ENCODE results near the gene PTPRN2. TPM values are rescaled to one million over a fixed set of nuclear protein-coding genes. Genes with fewer than 3 reads are reported as not detected.

The PTPRN2 gene
- total RNA-seq, 1 experiment from 2014 or later = 2.1 TPM

DNA sequence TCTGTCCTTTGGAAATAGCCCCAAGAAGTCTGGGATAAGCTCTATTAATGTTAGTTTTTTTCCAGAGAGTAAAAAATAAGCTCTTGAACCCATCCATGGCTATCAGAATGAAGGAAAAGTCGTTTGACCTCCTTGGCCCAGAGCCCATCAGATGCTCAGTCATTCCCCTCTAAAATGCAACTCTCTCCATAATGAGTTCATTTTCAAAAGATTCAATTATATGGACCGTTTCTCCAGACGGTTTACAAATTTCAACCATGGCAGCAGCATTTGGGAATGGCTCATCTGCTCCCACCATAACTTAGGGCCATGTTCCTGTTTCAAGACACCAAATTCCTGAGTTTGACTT is 220.0 kb downstream of the PTPRN2 start:
- ChIA-PET RAD21 (ENCODE audit: low non-redundant PET in 1 of 2, low total read pairs in 2 of 2, uncharacterized antibody in 2 of 2, unreplicated experiment in 2 of 2) (no interaction called here), CTCF (interaction anchor here (0.7 kb wide), 1 partner anchor 13 kb away, joined by 3 read pairs; no protein-coding TSS in a partner anchor), POLR2A (no interaction called here)
- Histone ChIP-seq H3K27ac (ENCODE audit: low read depth, low read length) (no peak overlapping the region), H3K4me2 (ENCODE audit: low read length) (no peak overlapping the region), H3K27me3 (ENCODE audit: insufficient read depth, low read length) (peaks cover 2% of the 10 kb centered on the region; the same call in 1 of the 2 replicates), H3K9ac (ENCODE audit: low read length) (no peak overlapping the region), H3K4me1 (ENCODE audit: control insufficient read depth in 1 of 2, insufficient read depth in 2 of 2, low read length in 2 of 2) (no peaks in the 10 kb centered on the region), H2AFZ (ENCODE audit: low read depth, low read length, poor library complexity, severe bottlenecking) (no peak overlapping the region), H3K9me2 (ENCODE audit: insufficient read depth) (no peaks in the 10 kb centered on the region), H3K36me3 (ENCODE audit: control insufficient read depth in 1 of 2, insufficient read depth in 2 of 2, low read length in 2 of 2) (no peaks in the 10 kb centered on the region), H4K20me1 (ENCODE audit: insufficient read depth) (no peaks in the 10 kb centered on the region), H3K79me2 (ENCODE audit: insufficient read depth, low read length) (no peaks in the 10 kb centered on the region), H3K4me3 (replicated peaks in 1 of 2; ENCODE audit: low read depth in 1 of 2, low read length in 2 of 2) (no peak overlapping the region), H3K9me3 (ENCODE audit: control insufficient read depth in 1 of 2, insufficient read depth in 1 of 2, low read depth in 1 of 2, low read length in 2 of 2) (no peaks in the 10 kb centered on the region)
- BruUV-seq (replicated peaks) = no TSS peak
- DNase-seq (ENCODE audit: low read depth, low spot score) = no peak
- TF ChIP-seq FOSL1 (IDR thresholded peaks at IDR 0.05; ENCODE audit: low read depth) (no peak), POLR2A (IDR thresholded peaks at IDR 0.05; ENCODE audit: borderline replicate concordance, extremely low read depth, insufficient read depth, insufficient read length) (no peak), POLR2AphosphoS5 (IDR thresholded peaks at IDR 0.05; ENCODE audit: low read depth, low read length) (no peak), EZH2 (IDR thresholded peaks at IDR 0.05) (no peak), EGR1 (IDR thresholded peaks at IDR 0.05; ENCODE audit: low read depth) (no peak), SRF (IDR thresholded peaks at IDR 0.05; ENCODE audit: low read depth) (no peak), CBX3 (IDR thresholded peaks at IDR 0.05; ENCODE audit: low read depth) (no peak), RAD21 (IDR thresholded peaks at IDR 0.05; ENCODE audit: low read depth) (no peak), TCF7L2 (IDR thresholded peaks at IDR 0.05; ENCODE audit: borderline replicate concordance, extremely low read depth, insufficient read depth, insufficient read length) (no peak), EZH2phosphoT487 (IDR thresholded peaks at IDR 0.05; ENCODE audit: borderline replicate concordance) (no peak), MAX (IDR thresholded peaks at IDR 0.05) (no peak), CEBPB (IDR thresholded peaks at IDR 0.05; ENCODE audit: low read depth) (no peak), ZNF274 (IDR thresholded peaks at IDR 0.05; ENCODE audit: low read depth, low read length) (no peak), ELF1 (IDR thresholded peaks at IDR 0.05; ENCODE audit: borderline replicate concordance, low read depth) (no peak), SP1 (IDR thresholded peaks at IDR 0.05; ENCODE audit: low read depth) (no peak), REST (IDR thresholded peaks at IDR 0.05; ENCODE audit: low read depth) (no peak), ZFX (IDR thresholded peaks at IDR 0.05) (no peak)
- TF ChIP-seq, protein P1, sequence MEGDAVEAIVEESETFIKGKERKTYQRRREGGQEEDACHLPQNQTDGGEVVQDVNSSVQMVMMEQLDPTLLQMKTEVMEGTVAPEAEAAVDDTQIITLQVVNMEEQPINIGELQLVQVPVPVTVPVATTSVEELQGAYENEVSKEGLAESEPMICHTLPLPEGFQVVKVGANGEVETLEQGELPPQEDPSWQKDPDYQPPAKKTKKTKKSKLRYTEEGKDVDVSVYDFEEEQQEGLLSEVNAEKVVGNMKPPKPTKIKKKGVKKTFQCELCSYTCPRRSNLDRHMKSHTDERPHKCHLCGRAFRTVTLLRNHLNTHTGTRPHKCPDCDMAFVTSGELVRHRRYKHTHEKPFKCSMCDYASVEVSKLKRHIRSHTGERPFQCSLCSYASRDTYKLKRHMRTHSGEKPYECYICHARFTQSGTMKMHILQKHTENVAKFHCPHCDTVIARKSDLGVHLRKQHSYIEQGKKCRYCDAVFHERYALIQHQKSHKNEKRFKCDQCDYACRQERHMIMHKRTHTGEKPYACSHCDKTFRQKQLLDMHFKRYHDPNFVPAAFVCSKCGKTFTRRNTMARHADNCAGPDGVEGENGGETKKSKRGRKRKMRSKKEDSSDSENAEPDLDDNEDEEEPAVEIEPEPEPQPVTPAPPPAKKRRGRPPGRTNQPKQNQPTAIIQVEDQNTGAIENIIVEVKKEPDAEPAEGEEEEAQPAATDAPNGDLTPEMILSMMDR (IDR thresholded peaks at IDR 0.05 in 2 of 3, conservative IDR thresholded peaks at IDR 0.05 in 1 of 3; ENCODE audit: borderline replicate concordance in 1 of 3, insufficient read depth in 1 of 3, low read depth in 2 of 3, low read length in 2 of 3) = no peak
- TF ChIP-seq, protein P2, sequence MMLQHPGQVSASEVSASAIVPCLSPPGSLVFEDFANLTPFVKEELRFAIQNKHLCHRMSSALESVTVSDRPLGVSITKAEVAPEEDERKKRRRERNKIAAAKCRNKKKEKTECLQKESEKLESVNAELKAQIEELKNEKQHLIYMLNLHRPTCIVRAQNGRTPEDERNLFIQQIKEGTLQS (IDR thresholded peaks at IDR 0.05) = no peak
- no peak for ATAC-seq
- intact Hi-C loops (cut with micrococcal nuclease) = no loop called here
